HepG2 (cell line): ENCODE data around the gene TPCN2.

Experiments used
- ETS1 ChIP-seq: sonication (generic); formaldehyde crosslinking; IDR thresholded peaks from 2 replicates; pipeline ENCODE4 v1.4.0; 2020; ENCODE audit warnings: missing genetic modification reagents
- HDAC2 ChIP-seq: sonication (generic); formaldehyde crosslinking; IDR thresholded peaks from 2 replicates; pipeline ENCODE4 v1.4.0; 2020; ENCODE audit warnings: missing genetic modification reagents
- NCOR1 ChIP-seq: fragments of 200-600 bp; sonication (generic); IDR thresholded peaks from 2 replicates; pipeline ENCODE4 v1.7.0; 2017; ENCODE audit warnings: antibody characterized with exemption, low read length, borderline replicate concordance
- POLR2A ChIP-seq, 2 experiments: IDR thresholded peaks; 2 replicates each; pipeline ENCODE4 v1.6.1; 2011; ENCODE audit warnings: low read depth in 2 of 2, low read length in 2 of 2, mild to moderate bottlenecking in 1 of 2, moderate library complexity in 1 of 2; ENCODE audit not compliant: insufficient read depth in 1 of 2
- SIN3B ChIP-seq: fragments of 150-350 bp; IDR thresholded peaks from 2 replicates; pipeline ENCODE4 v1.6.1; 2014; ENCODE audit warnings: low read length
- THAP8 ChIP-seq: sonication (generic); formaldehyde crosslinking; IDR thresholded peaks from 2 replicates; pipeline ENCODE4 v1.5.1; 2020; ENCODE audit warnings: missing genetic modification reagents, mild to moderate bottlenecking, borderline replicate concordance
- ZKSCAN1 ChIP-seq: fragments of 150-350 bp; IDR thresholded peaks from 2 replicates; pipeline ENCODE4 v1.6.1; 2014; ENCODE audit warnings: low read length
- ZNF207 ChIP-seq: fragments of 450-650 bp; IDR thresholded peaks from 2 replicates; pipeline ENCODE4 v1.6.1; 2016; ENCODE audit warnings: antibody characterized with exemption, borderline replicate concordance
- ZNF232 ChIP-seq: sonication (generic); formaldehyde crosslinking; IDR thresholded peaks from 2 replicates; pipeline ENCODE4 v1.4.0; 2020; ENCODE audit warnings: missing genetic modification reagents, borderline replicate concordance
- ZNF75D ChIP-seq: sonication (generic); formaldehyde crosslinking; IDR thresholded peaks from 2 replicates; pipeline ENCODE4 v1.8.1; 2023; ENCODE audit warnings: missing genetic modification reagents, mild to moderate bottlenecking, borderline replicate concordance
- TF ChIP-seq, protein P1 (sequence below): sonication (generic); formaldehyde crosslinking; IDR thresholded peaks from 2 replicates; pipeline ENCODE4 v1.5.0; 2020; ENCODE audit warnings: mild to moderate bottlenecking, missing genetic modification reagents, moderate library complexity

GRCh38 chr11:69006816-69007215 lies 41.9 kb upstream of the TPCN2 start:
- TF ChIP-seq ZNF207 (no peak), NCOR1 (no peak), ZKSCAN1 (no peak), ETS1 (CRISPR knock-in tag) (no peak), ZNF232 (CRISPR knock-in tag) (no peak), HDAC2 (no peak), POLR2A (IDR thresholded peaks at IDR 0.05; ENCODE audit: insufficient read depth in 1 of 2, low read depth in 2 of 2, low read length in 2 of 2) (no peak), ZNF75D (CRISPR knock-in tag) (no peak), THAP8 (CRISPR knock-in tag) (no peak), SIN3B (no peak)
- TF ChIP-seq, protein P1, sequence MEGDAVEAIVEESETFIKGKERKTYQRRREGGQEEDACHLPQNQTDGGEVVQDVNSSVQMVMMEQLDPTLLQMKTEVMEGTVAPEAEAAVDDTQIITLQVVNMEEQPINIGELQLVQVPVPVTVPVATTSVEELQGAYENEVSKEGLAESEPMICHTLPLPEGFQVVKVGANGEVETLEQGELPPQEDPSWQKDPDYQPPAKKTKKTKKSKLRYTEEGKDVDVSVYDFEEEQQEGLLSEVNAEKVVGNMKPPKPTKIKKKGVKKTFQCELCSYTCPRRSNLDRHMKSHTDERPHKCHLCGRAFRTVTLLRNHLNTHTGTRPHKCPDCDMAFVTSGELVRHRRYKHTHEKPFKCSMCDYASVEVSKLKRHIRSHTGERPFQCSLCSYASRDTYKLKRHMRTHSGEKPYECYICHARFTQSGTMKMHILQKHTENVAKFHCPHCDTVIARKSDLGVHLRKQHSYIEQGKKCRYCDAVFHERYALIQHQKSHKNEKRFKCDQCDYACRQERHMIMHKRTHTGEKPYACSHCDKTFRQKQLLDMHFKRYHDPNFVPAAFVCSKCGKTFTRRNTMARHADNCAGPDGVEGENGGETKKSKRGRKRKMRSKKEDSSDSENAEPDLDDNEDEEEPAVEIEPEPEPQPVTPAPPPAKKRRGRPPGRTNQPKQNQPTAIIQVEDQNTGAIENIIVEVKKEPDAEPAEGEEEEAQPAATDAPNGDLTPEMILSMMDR (CRISPR knock-in tag): no peak
